Caki2 (cell line): Measurements from ENCODE around the gene BTRC. TPM values are rescaled to one million over a fixed set of nuclear protein-coding genes. Genes with fewer than 3 reads are reported as not detected.

Experiments
- DNase-seq: peaks from one replicate; pipeline ENCODE4 v3.0.0-alpha.2; 2015; ENCODE audit warnings: low read depth
- in situ Hi-C: cut with HindIII; loops from 2 replicates; pipeline ENCODE4 v1.10.0; 2016; ENCODE audit warnings: low sequenced_read_pairs, low pct_unique_long_range_greater_than_20kb, mixed read lengths
- total RNA-seq: library from RNA; depleted of rRNA; stranded (reverse); fragments of >200 nt; shearing (Covaris generic); gene quantifications from 2 replicates; pipeline ENCODE4 v1.2.3, GENCODE V29; 2014; ENCODE audit warnings: low replicate concordance

The BTRC gene
- total RNA-seq, 1 experiment from 2014 or later, result 11.3 TPM

DNA sequence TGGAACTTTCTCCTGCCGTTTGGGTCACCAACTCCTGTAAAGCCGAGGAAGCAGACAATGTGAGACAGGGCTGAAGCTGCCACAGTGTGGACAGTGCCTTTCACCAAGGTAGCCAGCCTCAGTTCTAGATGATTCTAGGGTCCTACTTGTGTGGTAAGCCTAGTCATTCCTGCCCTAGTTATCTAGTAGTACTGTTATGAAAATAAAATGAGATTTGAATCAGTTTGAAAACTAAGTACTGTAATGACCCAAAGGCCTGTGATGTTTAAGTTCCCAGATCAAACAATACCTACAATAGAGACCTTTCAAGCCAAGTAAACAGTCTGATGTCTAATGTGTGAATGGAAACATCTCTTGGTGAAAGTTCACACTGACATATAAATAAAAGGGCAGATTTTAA, 197.0 kb downstream of the BTRC start:
- in situ Hi-C loops, result no loop called here
- no peak for DNase-seq

DNA sequence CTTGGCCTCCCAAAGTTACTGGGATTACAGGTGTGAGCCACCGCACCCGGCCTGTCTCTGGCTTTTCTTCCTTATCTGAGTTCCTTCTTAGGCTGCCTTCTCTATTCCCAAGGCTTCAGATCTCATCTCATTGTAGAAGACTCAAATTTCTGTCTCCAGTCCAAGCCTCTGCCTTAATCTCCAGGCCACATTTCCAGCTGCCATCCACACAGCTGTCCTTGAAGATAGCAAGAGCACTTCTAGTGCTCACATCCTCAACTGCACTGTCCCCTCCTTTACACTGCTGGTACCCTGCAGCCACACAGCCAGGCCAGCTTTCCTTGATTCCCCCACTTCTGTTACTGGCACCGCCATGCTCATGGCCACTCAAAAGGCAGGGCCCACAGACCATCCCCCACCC, 198.5 kb downstream of the BTRC start:
- DNase-seq, result no peak
- in situ Hi-C loops, result no loop called here

DNA sequence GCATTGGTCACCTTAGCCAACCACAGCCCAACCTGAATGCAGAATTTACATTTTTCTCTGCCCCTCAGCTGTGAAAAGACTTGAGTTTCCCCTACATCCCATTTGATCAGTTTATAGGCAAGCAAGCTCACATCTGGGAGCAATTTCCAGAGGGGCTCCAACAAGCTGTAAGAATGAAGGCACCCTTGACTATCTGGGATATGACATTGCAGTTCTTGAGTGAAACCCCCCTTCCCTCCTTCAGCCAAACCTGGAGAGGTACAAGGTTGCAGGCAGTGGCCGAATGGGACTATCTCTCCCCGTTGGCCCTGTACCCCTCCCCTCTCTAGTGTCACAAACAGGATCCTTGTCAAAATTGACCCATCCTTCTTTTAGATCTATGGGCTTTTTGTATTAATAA, 203.6 kb downstream of the BTRC start:
- in situ Hi-C loops, result no loop called here
- DNase-seq, result no peak

DNA sequence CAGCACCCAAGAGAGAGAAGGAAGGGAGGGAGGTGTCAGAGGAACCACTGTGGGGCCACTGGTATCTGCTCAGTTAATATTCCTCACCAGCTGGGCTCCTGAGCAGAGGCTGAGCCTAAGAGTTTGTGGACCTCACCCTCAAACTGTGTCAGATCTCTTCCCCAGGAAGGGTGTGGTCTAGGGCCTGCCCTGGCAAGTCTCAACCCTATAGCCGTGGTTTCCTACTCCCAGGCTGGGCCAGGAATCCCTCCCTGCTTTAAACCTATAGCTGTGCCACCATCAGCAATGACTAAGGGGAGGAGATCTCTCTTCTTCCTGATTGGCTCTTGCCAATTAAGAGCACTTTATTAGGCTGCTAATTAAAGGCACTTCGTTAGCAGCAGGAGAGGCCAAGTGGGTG, 204.2 kb downstream of the BTRC start:
- in situ Hi-C loops, result no loop called here
- no peak for DNase-seq

DNA sequence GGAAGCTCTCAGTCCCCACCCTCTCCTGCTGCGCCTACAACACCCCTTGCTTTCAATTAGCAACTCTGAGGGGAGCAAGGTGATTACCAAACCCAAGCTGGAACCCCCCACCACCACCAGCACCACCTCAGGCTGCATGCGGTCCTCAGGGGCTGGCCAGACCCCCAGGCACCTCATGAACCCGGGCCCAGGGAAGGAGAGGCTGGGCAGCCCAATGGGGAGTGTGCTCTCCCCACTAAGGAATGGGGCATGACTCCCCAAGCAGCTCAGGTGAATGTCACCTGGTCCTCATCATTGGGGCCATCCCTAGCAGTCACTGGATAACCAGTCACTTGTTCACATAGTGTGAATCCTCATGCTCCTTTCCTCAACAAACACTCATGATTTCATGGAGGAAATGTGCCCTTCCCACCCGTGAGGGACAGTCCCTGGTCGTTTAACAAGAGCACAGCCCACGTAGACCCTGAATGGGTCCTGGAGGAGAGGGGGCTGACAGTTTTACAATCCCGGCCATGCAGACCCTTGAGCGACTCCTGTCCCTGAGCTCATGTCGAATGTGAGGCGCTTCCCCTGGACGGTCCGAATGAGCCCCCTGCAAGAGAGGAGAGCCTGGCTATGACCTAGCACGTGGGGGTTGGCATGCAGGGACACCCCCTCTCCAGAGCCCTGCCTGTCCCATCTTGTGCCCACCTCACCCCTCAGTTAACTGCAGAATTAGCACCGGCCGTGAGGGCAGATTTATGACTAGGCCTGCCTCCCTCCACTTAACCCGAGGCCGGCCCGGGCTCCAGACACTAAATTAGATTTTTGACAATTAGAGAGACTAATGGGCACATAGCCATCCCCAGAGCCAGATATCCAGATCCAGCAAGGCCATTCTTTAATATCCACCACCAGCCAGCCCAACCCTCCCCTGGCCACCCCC, 205.0 kb downstream of the BTRC start:
- in situ Hi-C loops, result no loop called here
- DNase-seq, result no peak

DNA sequence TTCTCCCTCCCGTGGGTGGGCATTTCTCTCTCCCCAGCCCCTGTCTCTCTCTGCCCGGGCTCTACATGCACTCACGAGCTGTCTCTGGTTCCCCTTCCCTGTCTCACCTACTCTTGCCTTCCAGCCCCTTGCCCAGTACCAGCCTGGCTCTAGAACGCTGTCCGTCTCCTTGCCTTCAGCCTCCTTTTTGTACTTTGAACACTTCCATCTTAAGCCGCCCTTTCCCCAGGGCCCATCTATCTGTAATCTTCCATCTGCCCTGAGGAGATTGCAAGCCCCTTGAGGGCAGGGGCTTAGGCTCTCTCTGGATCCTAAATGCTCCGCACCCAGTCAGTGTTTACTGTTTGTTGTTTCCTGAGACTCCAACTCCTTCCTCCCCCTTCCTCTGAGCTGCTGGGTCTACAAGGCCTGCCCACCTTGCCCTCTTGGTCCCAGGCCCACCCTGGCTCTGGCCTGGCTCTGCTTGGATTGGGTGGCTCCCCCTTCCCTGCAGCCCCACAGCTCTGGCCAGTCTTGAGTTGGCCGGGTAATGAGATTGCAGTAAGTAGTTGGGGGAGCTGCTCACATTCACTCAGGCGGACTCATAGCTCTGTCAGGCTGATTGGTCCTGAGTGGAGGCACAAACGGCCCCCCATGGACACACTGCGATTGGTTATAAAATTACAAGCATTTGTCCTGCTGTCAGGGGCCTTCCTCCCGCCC, 205.8 kb downstream of the BTRC start:
- no peak for DNase-seq
- in situ Hi-C loops, result no loop called here

DNA sequence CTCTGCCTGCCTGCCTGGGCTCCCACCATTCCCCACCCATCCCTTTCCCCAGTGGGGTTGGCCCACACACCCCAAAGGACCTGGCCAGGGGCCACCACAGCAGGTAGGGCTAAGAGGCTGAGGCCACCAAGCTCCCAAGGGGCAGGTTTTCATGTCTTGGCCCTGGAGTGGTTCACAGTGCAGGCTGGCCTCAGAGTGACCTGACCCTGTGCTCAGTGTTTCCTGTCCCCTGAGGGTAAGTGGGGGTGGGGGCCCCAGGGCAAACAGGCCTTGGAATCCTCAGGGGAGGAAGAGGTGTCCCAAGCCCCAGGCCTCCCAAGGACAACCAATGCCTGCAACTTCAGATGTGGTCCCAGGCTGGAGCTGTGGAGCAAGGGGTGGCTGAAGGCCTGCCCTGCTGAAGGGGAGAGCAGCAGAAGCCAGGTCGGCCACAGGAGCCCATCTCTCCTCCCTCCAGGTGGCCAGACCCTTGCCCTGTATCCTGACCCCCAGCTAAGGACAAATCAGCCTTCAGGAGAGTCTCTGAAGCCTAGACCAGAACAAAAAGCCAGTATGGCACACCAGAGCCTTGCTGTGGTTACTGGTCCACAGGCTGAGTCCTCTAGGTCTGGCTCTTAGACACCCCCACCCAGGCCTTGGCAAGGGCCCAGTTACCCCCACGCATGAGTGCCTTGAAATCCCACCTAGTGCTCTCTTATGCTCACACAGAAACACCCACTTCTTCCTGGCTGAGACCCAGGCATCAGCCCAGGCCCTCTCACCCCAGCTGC, 206.5 kb downstream of the BTRC start:
- in situ Hi-C loops, result no loop called here
- no peak for DNase-seq

DNA sequence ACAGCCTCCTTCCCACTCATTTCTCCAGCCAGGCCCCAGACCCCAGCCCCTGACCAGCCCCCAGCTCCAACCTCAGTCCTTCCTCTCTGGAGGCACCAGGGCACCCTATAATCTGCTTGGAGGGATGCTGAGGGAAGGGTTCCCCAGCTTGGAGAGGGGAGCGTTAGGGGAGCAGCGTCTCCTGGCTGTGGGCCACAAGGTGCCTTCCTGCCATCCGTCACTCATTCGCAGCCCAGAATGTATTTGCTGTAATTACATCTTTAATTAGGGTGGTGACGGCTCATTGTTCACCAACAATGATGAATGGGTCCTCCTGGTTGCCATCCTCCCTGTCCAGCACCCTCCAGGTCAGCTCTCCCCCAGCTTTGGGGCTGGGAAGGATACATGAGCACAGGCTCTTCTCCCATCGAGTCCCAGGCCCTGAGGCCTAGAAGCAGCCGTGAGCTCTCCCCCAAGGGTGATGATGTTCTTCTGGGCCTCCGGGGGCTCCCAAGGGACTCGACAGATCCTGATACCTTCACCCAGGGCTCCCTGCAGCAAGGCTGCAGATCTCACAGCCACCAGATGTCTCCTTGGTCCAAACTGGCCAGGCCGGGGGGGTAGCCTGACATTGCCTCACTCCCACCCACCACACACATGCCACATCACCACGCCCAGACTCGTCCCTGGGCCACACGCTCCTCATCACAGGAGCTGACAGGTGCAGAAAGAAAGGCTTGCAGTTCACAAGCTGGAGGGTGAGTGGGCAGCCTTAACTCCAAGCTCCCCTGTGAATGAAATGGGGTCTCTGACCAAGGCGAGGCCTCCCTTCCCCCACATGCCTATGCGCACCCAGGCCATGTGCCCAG, 207.3 kb downstream of the BTRC start:
- in situ Hi-C loops, result no loop called here
- DNase-seq, result no peak

DNA sequence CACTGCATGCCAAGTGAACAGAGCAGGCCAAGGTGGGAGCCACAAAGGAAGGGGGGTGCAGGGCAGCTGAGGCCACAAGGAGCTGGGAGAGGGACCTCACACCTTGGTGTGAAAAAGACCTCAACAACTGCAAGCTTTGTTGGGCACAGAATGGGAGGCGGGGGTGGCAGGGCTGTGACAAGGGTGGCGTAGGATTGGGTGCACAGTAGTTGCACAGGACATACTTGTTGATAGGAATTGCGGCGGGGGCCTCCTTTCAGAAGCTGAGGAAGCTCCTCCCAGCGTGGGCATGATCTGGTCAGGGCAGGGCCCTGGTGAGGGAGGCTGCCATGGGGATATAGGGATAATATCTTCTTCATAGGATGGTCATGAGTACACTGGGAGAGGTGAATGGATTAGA, 208.3 kb downstream of the BTRC start:
- no peak for DNase-seq
- in situ Hi-C loops, result no loop called here

DNA sequence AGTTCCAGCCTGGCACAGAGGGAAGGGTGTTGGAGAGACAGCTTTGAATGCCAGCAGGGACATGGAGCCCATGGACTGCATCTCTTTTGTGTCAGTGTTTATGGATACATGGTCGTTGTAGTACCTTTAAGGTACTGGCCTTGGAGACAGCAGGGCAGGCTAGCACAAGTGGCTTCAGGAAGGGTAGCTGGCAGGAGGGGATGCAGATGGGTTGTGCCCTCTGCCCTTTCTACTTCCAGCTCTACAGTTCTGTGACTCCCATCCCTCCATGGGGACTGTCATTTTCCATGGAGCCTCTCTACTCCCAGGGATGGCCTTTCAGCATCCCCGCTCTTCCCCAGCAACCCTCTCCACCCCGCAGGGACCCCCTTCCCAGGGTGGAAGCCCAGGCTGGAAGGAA, 209.0 kb downstream of the BTRC start:
- in situ Hi-C loops, result no loop called here
- no peak for DNase-seq

DNA sequence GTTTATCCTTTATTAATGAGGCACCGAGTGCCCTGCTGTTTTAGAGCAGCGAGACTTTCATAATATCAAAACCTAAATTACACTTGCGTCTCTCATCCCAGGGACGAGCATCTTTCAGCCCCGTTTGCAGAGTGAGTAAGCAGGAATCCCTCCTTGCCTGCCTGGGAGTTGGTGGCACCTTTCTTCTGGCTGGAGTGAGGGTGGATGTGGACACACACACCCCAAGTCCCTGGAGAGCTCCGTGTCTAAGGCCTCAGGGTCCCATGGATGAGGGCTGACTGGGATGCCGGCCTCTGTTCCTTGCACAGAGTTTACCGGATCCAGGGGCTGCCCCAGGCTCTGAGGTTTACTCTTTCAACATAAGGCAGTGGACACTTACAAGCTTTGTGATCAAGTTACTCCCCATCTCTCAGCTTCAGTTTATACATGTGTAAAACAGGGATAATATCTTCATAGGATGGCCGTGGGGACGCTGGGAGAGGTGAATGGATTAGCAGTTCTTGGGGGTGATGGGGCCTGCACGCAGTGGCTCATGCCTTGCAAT, 209.6 kb downstream of the BTRC start:
- in situ Hi-C loops, result no loop called here
- DNase-seq, result no peak

DNA sequence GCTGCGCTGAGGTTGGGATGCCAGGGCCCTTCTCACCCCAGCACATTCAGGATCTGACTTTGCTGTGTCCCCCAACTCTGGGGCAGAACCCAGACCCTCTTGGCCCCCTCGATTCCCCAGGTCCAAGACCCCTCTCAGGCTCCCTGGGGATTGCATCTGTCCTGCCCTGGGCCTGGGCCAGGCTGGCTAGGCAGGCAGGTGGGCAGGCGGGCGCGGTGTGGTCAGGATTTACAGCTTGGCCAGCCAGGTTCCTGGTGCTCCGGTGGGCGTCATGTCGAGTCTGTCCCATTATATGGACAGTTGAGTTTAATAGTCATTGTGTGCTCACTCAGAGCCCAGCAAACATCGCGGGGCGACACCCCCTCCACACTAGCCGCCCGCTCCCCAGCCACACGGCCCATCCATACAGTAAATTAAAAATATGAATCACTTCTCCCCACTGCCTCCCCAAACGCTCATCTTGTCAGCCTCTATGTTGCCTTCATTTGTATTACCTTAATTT, 210.6 kb downstream of the BTRC start:
- in situ Hi-C loops, result no loop called here
- DNase-seq, result no peak

DNA sequence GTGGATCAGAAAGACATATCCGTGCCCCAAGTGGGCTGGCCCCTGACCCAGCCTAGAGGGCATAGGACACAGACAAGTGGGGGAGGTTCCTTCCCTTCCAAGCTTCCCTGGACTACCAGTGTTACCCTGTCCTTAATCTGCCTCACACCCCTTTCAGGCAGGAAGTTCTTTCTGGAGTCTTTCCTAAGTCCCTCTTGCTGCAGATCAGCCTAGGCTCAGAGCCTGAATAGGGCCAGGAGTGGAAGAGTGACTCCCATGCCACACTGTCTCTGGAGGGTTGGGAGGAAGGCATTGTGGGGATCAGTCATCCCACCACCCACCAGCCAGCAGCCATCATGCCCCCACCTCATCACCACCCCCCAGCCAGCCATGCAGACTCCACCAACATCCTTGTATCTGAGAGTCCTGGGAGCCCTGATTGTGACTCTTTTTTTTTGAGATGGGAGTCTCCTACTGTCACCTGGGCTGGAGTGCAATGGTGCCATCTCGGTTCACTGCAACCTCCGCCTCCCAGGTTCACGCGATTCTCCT, 211.5 kb downstream of the BTRC start:
- DNase-seq, result no peak
- in situ Hi-C loops, result no loop called here

DNA sequence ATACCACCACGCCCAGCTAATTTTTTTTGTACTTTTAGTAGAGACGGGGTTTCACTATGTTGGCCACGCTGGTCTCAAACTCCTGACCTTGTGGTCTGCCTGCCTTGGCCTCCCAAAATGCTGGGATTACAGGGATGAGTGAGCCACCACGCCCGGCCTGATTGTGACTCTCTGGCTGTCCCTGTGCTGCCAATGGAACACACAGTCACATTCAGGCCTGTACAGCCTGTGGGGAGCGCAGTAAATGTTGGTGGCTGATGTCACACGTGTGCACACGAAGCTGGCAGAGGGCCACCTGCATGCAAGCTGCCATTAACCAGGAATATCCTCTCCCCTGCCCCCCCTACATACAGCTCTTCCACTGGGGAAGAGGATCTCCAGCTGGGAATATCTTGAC, 212.0 kb downstream of the BTRC start:
- in situ Hi-C loops, result no loop called here
- DNase-seq, result no peak

DNA sequence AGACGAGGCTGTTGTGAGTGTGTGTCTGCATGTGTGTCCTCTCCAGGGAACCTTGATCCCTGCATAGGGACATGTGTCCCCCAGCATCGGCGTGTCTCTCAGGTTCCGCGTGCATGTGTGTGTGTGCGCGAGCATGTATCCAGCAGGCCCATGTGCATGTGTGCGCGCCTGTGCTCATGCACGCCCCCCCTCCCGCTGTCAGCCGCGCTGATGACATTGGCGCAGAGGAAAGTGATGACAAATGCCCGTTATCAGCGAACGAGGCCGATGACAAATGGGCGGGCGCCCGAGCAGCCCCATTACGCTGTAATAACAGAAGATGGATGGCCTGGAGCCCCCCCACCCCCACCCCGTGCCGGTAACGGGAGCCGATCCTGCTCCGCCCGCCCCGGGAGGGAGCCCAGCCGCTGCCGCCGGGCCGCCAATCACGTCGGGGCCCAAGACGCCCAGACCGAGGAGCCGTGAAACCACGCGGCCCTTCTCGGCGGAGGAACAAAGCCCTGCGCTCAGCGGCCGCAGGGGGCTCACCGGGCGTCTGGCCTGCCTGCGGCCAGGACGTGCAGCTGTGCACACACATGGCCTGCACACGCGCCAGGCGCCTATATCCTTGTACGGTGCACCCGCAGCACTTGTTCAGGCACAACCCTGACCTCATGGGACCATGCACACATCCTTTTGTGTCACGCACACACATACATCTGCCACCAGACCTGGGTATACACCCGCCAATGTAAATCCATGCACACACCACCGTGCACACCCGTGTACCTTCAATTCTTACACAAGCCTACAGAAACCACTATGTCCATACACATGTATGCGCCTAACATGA, 212.6 kb downstream of the BTRC start:
- in situ Hi-C loops, result no loop called here
- no peak for DNase-seq

DNA sequence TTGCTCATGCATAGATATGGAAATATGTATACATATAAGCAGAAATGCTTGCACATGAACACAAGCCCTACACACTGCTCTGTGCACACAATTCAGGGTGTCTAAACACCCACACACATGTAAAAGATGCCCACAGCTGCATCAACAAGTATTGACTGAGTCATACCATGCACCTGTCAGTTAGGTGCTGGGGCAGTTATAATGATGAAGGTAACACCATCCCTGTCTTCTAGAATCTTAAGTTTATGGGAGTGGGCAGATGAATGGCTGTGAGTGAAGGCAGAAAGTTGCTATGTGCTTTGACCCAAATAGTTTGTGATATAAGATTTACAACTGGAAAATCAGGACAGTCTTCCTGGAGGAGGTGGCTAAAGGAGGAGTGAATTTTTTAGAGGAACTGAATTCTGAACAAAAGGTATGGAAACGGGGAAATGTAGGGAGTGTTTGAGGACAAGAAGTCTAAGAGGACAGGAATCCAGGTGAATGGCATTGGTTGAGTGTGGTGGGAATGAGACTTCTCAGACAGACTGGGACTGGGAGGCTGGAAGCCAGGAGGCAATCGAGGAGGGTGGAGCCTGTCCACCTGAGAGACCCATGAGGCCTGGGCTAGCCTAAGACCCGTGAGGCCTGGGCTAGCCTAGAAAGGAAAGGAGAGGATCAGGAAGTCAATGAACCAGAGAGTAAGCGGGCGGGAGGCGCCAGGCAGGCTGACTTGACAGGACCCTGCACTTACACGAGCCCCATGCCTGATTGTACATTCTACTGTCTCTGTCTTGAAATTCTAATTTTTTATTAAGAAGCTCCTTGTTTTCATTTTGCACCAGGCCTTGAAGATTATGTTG, 213.4 kb downstream of the BTRC start:
- in situ Hi-C loops, result no loop called here
- no peak for DNase-seq
